Measurements from ENCODE around the gene TPO. TPM values are rescaled to one million over a fixed set of nuclear protein-coding genes. Genes with fewer than 3 reads are reported as not detected.
A peak's percentile ranks its signal among the peaks of the same experiment; 100 is the strongest.
"Not testable (repeated sequence)": the region's sequence is repeated elsewhere in the genome, so short reads cannot be mapped to it uniquely, and the experiment has no call there.

The TPO gene
- polyA plus RNA-seq, 3 donors: 0.06 to 0.09 TPM; not detected in 1

DNA sequence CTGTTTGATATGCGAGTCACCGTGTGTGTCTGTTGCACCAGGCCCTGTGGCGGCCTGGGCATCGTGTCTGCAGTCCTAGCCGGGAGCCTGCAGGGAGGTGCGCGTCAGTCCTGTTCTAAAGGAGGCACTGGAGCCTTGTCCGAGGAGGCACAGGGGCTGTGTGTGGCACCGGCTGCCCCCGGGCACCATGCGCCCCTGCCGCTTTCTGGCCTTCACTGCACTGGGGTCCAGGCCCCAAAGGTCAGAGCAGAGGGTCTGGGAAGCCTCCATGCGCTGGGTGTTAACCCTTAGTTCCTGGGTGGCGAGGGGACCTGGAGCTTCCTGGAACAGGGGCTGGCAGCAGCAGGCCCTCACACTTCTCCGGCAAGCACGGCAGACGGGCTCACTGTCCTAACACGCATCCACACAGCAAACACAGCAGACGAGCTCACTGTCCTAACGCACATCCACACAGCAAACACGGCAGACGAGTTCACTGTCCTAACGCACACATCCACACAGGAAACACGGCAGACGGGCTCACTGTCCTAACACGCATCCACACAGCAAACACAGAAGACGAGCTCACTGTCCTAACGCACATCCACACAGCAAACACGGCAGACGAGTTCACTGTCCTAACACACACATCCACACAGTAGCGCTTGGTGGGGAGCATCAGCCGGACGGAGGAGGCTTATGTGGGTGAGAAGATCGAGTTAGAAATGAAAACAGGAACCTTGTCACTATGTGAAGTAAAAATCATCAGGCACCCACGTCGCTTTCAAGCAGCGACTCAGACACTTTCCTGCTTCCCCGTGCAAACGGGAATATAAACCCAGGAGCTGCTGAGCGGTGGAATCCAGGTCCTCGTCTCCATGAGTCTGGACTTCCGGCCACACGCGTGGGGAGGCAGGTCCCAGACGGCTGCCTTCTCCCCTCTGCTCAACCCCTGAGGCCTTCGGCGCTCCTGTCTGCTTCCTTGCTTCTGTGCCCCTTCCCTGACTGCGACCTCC is 65.3 kb downstream of the TPO start:
- no peak for DNase-seq (ENCODE audit: extremely low read depth in 1 of 11, low read depth in 9 of 11, low spot score in 4 of 11)

DNA sequence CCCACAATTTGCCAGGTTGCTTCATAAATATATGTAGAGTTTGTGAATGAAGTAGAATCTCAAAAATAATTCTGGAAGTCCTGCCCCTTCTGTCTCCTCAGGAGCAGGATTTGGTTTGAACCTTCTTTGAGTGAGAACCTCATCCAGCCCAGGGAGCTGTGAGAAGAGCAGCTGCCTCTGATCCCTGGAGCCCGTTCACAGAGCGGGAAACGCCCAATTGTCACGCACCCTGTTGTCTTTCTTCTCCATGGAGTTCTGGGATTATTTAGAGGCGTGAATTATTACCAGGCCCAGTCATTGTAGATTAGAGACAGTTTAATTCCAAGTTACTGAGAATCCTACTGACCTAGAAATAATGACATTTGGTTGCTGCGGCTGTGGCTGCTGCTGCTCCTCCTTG is 66.1 kb downstream of the TPO start:
- no peak for DNase-seq (ENCODE audit: extremely low read depth in 1 of 11, low read depth in 9 of 11, low spot score in 4 of 11)

DNA sequence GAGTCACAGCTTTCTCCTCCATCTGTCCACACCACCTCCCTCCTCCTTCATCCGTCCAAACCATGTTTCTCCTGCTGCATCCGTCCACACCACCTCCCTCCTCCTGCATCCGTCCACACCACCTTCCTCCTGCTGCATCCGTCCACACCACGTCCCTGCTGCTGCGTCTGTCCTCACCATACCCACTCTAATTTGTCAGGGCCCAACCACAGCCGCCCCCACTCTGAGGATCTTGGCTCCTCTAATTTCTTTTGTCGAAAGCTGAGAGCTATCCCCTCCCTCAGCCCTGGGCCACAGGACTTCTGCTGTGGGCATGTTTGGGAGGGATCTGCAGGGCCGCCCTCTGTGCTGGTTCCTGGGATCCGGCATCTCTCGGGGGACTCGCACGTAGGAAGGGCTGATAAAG is 67.4 kb downstream of the TPO start:
- DNase-seq (ENCODE audit: extremely low read depth in 1 of 11, low read depth in 9 of 11, low spot score in 4 of 11): no peak

DNA sequence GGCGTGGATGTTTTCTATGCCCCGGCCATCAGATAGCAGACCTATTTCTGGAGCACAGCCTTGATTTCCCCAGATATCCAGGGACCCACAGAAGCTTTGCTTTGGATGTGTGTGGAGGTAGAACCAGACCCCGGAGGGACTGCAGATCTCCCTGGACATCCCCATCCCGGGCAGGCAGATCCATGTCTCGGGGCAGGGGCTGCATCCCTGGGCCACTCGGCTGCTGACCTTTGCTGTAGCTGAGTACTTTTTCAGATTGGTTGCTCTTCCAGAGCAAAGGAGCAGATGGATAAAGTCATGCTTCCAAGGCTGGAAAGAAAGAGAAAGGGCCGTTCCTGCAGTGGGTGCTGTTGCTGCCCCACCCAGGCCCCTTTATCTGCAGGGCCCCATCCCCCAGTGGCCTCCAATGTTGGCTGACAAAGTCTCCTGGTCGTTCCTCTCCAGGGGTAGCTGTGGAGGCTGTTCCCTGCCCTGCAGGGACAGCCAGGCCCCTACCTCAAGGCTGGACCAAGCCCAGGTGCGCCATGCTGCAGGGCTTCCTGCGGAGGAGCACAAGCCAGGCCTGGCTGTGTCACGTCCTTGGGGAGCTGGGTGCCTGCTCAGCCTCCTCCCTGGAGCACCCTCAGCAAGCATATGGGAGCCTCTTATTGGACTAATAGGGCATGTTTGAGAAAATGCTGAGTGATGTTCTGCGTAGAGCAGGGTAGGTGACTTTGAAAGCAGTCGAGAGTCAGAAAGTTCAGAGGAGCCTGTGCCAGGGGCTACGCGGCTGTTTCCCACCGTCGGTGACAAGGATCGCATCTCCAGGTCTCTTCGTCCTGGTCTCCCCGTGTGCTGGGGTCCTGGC is 68.4 kb downstream of the TPO start:
- no peak for DNase-seq (ENCODE audit: extremely low read depth in 1 of 11, low read depth in 9 of 11, low spot score in 4 of 11)

DNA sequence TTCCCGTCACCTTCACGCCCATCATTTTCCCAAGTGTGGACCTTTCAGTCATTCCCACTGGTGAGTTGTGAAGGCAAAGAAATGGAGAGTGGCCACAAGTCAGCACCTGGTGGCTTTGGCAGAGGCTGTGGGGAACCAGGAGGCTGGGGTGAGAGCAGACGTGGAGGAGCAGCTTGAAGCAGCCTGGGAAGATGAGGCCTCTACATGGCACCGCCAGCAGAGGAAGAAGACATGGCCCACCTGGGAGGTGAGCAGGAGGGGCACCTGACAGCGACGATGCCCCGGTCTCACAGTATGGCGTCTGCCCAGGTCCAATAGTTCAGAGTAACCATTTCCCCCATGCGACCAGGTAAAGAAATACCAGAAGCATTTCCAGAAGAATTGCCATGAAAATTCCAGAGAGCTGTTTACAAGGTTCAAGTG is 69.0 kb downstream of the TPO start:
- DNase-seq (ENCODE audit: extremely low read depth in 1 of 11, low read depth in 9 of 11, low spot score in 4 of 11): no peak

DNA sequence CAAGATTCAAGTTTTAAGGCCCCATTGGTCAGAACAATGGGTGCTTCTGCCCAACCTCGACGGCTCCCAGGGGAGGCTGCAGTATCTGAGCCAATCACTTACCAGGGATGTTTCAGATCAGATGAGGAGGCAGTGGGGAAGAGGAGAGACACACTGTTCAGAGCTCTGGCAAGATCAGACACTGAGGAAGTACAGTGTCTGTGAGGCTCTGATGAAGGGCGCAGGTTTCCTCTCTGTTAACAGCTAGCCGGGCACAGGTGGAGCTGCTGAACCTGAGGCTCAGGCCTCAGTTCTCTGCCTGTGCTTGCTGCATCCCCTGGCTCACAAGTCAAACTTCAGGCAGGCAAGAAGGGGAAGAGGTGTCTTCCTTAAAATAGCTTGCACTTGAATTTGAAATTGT is 69.7 kb downstream of the TPO start:
- no peak for DNase-seq (ENCODE audit: extremely low read depth in 1 of 11, low read depth in 9 of 11, low spot score in 4 of 11)

DNA sequence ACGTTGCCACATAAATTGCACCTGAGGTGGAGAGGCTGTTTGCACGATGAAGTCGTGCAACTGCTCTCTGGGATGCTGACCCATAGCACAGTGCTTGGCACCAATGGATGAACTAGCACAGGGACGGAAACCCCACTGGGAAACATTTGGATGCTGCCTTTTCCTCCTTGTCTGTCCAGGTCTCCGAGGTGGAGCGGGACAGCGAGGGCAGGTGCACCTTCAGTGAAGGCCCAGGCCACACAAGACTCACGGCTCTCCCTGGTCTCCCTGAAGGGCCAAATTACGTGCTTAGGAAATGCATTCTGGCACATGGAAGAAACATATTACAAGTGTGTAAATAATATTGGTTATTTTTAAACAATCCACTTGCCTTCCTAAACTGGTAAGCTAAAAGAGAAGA is 70.3 kb downstream of the TPO start:
- no peak for DNase-seq (ENCODE audit: extremely low read depth in 1 of 11, low read depth in 9 of 11, low spot score in 4 of 11)

DNA sequence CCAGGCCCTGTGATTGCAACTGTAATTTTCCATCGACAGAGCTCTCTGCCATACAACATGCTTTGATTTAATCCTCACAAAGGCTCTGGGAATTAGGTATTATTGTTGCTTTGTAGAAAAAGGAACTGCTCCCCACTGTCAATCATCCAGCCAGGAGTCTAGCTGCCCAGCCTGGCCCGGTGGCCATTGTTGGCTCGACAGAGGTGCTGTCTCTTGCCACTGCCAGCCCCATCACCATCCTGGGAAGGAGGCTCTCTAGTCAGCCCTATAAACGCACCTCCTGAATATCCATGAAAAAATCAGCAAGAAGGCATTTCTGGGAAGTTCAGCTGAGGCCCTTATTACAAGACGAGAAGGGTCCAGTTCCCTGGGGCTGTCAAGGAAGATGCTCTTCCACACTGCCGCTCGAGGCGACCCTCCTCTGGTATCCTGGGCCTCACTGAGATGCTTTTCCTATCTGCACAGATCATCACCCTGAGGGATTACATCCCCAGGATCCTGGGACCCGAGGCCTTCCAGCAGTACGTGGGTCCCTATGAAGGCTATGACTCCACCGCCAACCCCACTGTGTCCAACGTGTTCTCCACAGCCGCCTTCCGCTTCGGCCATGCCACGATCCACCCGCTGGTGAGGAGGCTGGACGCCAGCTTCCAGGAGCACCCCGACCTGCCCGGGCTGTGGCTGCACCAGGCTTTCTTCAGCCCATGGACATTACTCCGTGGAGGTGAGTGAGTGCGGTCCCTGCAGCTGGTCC is 71.0 kb downstream of the TPO start:
- no peak for DNase-seq (ENCODE audit: extremely low read depth in 1 of 11, low read depth in 9 of 11, low spot score in 4 of 11)

DNA sequence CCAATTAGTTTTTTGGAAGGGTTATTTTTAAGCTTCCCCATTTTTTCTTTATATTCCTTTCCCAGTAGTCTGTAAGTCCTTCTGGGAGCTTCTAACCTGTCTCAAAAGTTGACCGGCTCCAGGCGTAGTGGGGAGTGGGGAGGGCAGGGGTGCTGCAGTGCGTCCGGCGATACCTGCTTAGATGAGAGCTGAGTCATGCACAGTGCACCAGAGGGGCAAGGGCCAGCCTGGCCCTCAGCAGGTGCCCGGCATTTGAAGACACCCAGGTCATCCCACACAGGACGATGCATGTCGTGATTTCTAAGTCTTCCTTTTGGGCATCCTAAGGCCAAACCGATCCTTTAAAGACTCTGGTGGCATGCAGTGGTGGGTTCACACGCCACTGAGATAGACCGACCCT is 73.4 kb downstream of the TPO start:
- DNase-seq (ENCODE audit: extremely low read depth in 1 of 11, low read depth in 9 of 11, low spot score in 4 of 11): no peak

DNA sequence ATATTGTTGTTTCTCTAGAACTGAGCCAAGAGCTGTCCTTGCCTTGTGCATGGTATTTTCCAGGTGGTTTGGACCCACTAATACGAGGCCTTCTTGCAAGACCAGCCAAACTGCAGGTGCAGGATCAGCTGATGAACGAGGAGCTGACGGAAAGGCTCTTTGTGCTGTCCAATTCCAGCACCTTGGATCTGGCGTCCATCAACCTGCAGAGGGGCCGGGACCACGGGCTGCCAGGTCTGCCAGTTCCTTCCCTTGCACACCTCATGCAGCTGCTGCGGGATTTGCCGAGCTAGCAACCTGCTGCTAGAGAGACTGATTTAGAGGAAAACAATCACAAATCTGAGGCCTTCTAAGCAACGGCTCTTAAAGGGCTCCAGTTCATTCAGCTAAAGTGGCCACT is 74.5 kb downstream of the TPO start:
- no peak for DNase-seq (ENCODE audit: extremely low read depth in 1 of 11, low read depth in 9 of 11, low spot score in 4 of 11)

DNA sequence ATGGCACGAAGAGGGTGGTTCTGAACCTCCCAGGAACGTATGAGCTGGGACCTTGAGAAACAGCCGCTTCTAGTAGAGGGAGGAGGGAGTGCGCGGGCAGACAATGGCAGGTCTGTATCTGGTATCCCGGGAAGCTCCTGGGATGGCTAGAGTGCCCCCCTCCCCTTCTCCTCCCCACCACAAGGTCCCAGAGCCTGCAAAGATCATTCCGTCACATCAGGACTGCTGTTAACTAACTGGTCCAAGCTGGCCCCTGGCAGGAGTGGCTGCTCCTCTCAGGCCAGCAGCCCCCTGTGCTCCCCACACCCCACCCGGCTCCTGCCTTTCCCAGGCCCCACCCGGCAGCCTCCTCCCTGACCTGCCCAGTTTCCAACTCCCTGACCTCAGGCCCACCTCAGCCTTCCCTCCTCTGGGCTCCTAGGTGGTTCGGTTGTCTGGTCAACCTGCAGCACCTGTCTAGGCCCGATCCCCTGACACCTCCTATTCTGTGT is 75.0 kb downstream of the TPO start:
- DNase-seq (ENCODE audit: extremely low read depth in 1 of 11, low read depth in 9 of 11, low spot score in 4 of 11): peak in 3 of 11 donors; percentile 25 to 34 (median 28)

DNA sequence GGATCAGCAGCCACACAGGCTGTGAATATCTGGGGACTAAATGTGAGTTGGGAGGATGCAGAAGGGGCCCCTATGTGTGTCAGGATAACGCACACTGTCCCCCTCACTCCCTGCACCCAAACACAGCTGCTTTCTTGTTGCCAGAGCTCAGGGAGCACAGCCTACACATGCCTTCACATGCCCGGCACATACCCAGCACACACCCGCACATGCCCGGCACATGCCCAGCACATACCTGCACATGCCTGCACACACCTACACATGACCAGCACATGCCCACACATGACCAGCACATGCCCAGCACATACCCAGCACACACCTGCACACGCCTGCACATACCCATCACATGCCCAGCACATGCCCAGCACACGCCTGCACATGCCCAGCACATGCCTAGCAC is 75.6 kb downstream of the TPO start:
- no peak for DNase-seq (ENCODE audit: extremely low read depth in 1 of 11, low read depth in 9 of 11, low spot score in 4 of 11)

DNA sequence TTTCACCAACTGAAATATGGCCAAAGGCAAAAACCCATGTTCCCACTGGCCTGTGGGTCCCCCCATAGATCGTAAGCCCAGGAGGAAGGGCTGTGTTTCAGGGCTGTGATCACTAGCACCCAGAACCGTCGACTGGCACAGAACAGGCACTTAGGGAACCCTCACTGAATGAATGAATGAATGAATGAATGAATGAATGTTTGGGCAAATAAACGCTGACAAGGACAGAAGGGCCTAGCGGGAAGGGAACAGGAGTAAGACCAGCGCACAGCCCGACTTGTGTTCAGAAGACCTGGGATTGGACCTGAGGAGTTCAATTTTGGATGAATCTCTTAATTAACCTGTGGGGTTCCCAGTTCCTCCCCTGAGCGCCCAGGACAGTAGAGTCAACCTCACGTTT is 76.2 kb downstream of the TPO start:
- DNase-seq (ENCODE audit: extremely low read depth in 1 of 11, low read depth in 9 of 11, low spot score in 4 of 11): no peak

DNA sequence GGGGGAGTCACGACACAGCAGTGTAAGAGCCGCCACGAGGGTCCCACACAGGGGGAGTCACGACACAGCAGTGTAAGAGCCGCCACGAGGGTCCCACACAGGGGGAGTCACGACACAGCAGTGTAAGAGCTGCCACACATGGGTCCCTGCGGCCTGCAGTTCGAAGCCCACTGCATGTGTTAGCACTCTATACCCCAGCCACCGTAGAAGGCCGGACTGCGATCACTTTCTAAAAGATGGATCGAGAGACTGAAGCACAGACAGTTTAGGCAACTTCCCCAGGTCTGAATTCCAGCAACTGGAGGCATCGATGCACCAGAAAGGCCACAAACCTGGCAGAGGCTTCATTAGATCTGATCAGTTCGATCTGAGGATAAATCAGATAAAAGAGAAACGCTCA is 77.1 kb downstream of the TPO start:
- DNase-seq (ENCODE audit: extremely low read depth in 1 of 11, low read depth in 9 of 11, low spot score in 4 of 11): not testable (repeated sequence)

DNA sequence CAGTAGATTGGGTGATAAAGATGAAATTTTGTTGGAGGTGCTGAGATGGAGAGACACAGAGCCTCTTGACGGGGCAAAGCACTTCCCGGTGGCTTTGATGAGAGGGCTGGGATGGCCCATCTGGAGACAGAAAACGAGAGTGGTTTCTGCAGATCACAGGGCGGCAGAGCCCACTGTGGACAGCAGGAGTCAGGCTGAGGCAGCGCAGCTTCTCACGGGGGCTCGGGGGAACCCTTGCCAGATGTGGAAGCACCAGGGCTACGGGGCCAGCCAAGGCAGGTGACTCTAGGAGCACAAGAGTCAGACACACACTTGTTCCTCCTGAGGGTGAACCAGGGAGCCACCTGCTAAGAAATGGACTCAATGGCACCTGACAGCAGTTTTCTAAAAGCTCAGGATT is 78.5 kb downstream of the TPO start:
- no peak for DNase-seq (ENCODE audit: extremely low read depth in 1 of 11, low read depth in 9 of 11, low spot score in 4 of 11)

DNA sequence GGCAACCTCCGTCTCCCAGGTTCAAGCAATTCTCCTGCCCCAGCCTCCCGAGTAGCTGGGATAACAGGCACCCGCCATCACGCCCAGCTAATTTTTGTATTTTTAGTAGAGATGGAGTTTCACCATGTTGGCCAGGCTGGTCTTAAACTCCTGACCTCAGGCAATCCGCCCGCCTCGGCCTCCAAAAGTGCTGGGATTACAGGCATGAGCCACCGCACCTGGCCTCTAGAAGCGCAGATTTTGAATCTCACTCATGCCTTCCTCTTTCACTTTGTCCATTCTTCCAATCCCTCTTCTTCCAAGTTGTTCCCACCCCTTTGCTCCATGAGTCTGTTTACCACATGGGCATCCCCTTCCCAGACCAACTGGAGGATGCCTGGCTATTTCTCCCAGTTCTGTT is 79.0 kb downstream of the TPO start:
- DNase-seq (ENCODE audit: extremely low read depth in 1 of 11, low read depth in 9 of 11, low spot score in 4 of 11): not testable (repeated sequence)

DNA sequence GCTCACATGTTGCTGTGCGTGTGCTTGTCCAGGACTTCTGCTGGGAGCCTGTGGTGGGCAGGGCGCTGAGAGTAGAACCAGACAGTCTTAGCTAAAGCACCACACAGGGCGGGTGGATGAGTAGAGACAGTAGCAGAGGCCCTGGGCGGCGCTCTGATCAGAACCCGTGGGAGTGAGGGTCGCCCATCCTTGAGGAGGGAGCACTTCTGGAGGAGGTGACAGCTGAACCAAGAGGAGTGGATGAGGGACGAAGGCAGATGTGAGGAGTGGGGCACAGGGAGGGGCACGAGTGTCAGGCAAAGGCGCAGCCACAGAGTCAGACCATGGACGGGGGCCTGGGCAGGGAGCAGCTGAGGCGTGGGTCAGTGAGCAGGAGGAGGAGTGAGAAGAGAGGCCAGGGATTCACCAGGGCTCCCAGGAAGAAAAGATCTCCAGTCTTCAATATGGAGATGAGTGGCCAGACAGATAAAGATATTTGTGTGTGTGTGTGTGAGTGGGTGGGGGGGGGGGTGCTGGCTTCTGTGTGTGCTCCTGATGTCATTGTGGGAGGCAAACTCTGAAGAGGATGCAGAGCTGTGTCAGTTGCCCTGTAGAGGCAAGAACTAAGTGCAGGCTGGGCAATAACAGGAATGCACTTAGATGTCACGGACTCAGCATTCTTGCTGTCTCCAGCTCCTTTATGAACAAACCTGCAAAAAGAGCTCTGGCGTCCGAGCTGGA is 79.6 kb downstream of the TPO start:
- DNase-seq (ENCODE audit: extremely low read depth in 1 of 11, low read depth in 9 of 11, low spot score in 4 of 11): no peak

DNA sequence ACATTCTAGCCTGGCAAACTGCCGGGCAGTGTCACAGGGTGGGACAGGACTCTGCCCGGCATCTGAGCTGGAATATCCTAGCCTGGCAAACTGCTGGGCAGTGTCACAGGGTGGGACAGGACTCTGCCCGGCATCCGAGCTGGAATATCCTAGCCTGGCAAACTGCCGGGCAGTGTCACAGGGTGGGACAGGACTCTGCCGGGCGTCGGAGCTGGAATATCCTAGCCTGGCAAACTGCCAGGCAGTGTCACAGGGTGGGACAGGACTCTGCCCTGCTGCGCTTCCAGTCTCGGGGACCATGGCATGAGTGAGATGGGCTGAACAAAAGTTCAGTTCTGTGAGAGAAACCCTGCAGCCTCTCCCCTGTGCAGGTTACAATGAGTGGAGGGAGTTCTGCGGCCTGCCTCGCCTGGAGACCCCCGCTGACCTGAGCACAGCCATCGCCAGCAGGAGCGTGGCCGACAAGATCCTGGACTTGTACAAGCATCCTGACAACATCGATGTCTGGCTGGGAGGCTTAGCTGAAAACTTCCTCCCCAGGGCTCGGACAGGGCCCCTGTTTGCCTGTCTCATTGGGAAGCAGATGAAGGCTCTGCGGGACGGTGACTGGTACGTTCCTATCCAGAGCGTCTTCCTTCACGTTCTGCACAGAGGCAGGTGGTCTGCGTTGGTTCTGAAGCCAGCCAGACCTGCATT is 80.3 kb downstream of the TPO start:
- no peak for DNase-seq (ENCODE audit: extremely low read depth in 1 of 11, low read depth in 9 of 11, low spot score in 4 of 11)

Data from renal cortex interstitium (tissue), 11 donors.